ENCODE measurements around the gene HEPHL1.

DNA sequence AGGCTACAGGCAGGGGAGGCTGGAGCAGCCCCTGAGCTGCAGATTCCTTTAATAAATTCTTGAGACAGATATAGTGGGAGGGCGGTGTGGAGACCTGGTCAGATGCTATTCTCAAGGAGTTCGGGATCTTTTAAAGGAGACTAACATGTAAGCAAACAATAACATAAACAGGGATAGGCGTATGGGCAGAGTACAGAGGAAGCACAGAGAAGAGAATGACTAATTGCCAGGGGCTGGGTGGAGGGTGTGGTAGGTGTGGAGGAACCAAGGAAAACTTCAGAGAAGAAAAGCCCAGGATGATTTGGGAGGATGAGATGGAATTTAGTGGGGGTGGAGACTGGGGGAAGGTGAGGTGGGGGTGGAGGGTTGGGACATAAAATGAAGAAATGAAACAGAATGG lies 9.7 kb upstream of the HEPHL1 start:
- TF ChIP-seq, protein P1, sequence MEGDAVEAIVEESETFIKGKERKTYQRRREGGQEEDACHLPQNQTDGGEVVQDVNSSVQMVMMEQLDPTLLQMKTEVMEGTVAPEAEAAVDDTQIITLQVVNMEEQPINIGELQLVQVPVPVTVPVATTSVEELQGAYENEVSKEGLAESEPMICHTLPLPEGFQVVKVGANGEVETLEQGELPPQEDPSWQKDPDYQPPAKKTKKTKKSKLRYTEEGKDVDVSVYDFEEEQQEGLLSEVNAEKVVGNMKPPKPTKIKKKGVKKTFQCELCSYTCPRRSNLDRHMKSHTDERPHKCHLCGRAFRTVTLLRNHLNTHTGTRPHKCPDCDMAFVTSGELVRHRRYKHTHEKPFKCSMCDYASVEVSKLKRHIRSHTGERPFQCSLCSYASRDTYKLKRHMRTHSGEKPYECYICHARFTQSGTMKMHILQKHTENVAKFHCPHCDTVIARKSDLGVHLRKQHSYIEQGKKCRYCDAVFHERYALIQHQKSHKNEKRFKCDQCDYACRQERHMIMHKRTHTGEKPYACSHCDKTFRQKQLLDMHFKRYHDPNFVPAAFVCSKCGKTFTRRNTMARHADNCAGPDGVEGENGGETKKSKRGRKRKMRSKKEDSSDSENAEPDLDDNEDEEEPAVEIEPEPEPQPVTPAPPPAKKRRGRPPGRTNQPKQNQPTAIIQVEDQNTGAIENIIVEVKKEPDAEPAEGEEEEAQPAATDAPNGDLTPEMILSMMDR (IDR thresholded peaks at IDR 0.05) = no peak
- no peak for TF ChIP-seq ZFX (IDR thresholded peaks at IDR 0.05; ENCODE audit: borderline replicate concordance)
